Measurements from ENCODE around the gene GRM8.

GRCh38 chr7:127194571-127194970, 58.2 kb downstream of the GRM8 start:
- no peak for TF ChIP-seq CTCF (IDR thresholded peaks at IDR 0.05)
- TF ChIP-seq POLR2A (IDR thresholded peaks at IDR 0.05) = no peak
- TF ChIP-seq POLR2AphosphoS5 (IDR thresholded peaks at IDR 0.05) = no peak

Measured in breast epithelium (tissue), 3 donors.